GM21390 (cell line): ENCODE results near the gene HRH3.
A peak's percentile ranks its signal among the peaks of the same experiment; 100 is the strongest.

Source experiments
- ATAC-seq: cut with Tn5 transposase; IDR thresholded peaks from one replicate; pipeline ENCODE4 v1.9.1; 2021; ENCODE audit not compliant: unreplicated experiment

HRH3 gene

DNA sequence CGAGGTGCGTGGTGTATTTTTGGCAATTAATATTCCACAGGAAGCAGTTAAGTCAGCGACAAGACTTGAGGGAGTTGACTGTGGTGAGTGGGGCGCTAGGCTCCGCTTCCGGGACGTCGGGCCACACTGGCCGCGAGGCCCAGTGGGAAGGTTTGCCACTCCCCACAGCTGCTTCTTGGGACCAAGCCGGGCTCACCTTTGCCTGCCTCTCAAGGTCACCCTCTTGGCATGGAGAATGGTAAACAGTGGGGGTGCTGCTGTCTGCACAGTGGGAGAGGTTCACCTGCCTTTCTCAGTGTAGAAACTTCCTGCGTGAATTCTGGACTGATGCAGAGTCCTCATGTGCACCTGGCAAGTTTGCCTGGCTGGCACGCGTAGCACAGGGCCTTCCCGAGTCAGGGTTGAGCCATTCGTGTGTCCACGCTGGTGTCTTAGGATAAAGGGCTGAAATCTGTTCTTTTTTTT, 24.6 kb upstream of the HRH3 start:
- no peak for ATAC-seq

DNA sequence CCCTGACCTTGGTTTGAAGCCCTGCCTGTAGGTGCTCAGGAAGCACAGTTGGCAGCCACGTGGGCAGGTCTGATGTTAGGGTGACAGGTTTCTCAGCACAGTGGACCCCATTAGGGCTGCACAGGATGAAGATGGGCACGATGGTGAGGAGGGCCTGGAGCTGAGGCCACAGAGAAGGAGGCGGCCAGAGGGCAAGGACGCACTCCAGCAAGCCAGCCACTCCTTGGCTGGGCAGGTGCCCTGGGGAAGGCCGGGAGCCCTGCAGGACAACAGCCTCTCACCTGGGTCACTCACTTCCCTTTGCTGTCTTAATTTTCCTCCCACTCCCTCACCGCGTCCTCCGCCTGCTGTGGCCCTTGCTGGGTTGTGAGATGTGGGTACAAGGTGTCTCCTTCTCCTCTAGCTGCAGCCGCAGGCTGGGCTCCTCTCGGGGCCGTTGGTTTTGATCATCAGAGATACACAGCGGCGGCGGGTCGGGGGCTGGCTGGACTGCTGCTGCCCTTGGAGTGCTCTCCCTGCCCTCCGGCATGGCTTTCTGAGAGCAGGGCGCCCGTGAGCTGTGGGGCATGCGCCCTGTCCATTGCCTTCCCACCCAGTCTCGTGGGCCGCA, 23.9 kb upstream of the HRH3 start:
- ATAC-seq = no peak

DNA sequence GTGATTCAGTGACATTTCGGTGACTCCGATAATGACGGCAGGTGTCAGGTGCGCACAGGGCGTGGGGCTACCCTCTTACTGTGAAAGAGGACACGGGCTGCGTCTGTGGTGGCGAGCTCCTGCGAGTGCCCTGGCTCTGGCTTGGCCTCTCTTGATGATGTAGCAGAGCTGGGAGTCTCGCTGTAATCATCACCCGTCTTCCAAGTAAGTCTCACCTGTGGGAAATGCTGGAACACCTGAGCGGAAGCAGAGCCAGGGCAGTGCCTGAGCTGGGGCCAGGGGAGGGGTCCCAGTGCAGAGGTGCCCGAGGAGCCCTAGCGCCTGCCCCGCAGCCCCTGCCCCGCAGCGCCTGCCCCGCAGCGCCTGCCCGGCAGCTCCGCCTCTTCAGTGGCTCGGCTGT, 23.0 kb upstream of the HRH3 start:
- ATAC-seq = no peak

DNA sequence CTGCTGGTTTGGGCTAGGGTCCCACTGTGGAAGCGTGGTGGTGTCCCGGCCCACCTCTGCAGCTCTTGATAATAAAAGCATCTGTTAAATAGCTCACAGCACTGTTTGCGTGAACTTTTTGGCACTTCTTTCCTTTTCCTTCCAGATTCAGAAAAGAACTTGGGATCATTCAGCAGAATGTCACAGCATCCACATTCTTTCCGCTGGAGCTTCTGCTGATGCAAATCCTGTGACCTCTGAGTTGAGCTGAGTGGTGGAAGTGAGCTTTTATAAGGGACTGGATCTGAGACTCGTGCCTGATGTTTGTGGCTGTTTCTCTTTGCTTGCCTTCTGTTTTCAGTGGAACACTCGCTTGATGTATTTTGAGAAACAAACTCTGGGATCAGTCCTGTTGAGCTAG, 22.1 kb upstream of the HRH3 start:
- ATAC-seq = no peak

DNA sequence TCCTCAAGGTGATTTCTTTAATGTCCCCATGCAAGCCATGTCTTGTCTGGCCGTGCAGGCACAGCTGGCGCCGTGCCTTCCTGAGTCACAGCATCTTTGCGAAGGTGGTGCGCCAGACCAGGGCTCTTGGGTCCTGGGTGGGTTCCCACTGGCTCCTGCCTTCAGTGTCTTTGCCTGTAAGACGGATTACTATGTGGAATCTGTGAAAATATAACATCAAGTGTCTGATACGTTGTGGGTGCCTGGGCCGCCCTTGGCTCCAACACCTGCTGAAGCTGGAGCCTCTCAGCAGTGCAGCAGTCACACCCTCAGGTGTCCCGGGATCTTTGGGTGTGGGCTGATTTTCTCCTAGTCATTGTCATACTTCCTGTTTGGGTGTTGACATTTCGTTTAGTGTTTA, 21.4 kb upstream of the HRH3 start:
- ATAC-seq = no peak

DNA sequence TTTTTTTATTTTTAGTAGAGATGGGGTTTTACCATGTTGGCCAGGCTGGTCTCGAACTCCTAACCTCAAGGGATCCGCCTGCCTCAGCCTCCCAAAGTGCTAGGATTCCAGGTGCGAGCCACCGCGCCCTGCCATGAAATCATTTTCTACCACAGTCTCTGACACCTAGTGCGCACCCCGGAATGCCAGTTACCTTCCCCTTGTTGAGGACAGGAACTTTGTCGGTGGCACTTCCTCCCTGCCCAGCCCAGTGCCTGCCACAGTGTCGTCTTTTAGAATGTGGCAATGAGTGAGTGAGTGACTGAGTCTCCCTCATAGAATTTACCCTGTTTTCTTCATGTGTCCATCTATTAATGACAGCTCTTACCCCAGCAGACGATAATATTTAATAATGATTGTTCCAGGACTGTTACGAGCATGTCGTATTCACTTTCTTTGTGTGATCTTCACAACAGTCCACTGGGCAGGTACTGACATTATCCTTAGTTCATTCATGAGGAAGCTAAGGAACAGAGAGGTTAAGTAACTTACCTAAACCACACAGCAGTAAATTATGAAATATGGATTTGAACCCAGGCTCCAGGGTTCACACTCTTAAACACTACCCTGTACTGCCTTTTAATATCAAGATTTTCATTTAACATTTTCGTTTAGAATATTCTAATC, 20.1 kb upstream of the HRH3 start:
- ATAC-seq = no peak

DNA sequence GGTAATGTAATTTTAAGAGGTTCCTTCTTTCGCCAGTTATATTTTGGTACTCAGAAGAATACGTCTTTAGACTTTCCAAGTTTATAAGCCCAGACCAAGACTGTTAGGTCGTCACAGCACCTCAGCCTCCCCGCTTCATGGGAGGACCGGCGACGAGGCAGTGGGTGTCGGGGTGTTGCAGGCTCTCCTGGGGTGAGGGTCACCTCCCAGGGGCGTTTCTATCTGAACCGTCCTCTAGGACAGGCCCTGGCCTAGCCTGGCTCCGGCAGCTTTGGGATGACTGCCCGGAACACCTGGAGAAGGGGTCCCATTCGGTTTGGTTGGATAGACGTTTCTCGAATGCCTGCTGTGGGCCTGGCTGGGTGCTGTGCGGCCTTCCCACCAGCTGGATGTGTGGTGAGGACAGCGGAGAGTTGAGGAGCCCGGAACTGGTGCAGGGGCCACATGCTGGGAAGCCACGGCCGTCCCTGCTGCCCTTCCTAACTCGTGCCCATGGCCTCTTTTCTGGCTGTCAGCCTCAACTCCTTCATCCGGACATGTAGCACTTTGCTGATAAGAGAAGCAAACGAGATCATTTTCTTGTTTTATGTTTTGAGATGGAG, 19.3 kb upstream of the HRH3 start:
- ATAC-seq = no peak

DNA sequence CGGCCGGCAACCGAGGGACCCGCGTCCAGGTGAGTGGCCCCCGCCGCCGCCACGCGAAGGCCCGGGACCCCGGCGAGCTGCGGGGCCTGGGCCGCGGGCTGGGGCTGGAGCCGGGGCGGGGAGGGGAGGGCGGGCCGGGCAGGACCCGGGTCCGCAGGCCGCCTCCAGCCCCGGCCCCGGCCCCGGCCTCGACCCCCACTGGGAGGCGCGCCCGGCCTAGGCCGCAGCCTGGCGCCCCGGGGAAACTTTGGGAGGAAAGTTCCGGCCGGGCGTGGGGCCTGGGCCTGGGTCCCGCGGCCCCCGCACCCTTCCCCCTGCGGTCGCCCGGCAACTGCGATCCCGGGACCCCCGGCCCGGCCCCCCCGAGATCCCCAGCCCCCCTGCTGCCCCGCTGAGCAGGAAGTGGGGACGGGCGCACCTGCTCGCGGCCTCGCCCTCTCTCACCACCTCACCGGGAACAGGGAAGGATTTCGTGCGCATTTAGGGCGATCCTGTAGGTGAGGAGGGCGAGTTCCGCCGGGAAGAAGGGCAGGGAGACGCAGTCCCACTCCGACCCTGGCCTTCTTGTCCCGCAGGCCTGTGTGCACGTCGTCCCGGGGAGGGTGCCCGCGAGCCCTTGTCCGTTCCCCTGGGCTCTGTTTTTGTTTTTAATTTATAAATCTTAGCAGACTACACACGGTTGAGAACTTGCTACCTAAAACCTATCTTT, 18.6 kb upstream of the HRH3 start:
- peak; percentile 5 for ATAC-seq

DNA sequence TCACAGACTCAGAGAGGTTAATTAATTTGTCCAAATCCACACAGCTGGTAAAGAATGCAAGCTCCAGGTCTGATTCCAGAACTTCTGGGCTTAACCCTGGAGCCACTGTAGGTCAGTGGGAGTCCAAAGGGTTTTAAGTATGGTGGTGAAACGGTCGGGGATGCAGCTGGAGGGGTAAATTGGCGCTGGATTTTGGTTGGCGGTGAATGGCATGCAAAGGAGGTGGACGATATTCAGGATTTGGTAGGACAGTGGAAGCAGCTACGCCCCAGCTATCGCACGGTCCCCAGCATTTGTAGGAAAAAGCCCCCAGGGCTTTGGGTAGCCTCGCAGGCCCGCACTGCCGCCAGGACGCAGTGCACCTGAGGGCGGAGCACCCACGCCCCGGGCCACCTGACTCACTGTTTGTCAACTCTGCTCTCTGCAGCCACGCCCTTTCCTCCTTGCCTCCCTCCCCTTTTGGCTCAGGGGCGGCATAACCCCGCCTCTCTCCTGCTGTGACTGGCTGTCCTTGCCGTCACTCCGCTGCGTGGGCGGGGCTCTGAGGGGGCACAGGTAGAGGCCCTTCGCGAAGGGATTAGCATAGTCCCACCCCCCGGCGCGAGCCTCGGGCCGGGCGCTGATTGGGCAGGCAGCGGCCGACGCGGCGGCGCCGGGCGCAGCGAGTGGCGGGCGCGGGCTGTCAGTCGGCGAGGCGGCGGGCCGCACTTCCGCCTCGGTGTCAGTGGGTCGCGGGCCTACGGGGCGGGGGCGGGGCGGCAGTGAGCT, 17.9 kb upstream of the HRH3 start, which contains the start of gene OSBPL2:
Gene OSBPL2, plus strand, starts transcription at position 721 of the 768 bp plus-strand sequence. CDS start 17,664 bp downstream, outside the sequence.
- ATAC-seq = peak; percentile 98

DNA sequence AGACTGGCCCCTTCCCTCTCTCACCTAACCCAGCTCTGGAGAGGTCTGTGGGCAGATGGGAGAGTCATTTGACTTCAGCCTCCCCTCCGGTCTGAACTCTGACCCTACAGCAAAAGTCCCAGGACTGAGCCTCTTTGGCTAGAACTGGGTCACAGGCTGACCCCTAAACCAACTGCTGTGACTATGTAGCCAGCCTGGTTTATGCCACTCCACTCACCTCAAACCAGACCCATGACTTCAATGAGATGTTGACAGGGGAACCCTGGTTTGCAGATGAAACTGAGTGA, 17.4 kb upstream of the HRH3 start:
- no peak for ATAC-seq

DNA sequence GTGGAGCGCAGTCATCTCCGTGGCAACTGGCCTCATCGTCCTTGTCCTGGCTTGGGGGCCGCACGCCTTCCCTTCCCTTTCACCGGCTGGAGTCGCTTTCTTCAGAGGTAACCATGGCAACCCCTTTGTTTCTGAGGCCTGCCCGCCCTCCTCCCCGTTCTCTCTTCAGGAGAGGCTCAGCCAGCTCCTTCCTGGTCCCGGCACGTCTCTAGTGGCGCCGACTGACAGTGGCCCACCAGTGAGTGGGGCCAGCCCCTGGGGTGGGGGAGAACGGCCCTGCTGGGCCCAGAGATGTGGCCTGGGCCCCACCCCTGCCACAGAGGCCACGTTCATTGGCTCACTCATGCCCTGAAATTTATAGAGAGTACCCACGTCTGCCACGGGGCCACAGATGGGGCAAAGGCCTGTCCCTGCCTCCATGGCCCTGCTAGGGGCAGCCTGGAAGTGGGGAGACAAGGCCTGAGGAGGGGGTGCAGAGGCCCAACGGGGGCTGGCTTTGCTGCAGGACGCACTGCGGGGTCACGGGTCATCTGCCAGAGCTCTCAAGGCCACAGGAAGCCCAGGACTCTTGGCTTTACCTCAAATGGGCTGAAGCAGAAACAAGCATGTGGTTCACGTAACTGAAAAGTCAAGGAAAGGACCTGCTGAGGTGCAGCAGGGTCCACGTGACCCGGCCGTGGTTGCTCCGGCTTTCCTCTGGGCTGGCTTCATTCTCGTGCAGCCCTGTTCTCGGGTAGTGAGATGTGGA, 16.9 kb upstream of the HRH3 start:
- no peak for ATAC-seq

DNA sequence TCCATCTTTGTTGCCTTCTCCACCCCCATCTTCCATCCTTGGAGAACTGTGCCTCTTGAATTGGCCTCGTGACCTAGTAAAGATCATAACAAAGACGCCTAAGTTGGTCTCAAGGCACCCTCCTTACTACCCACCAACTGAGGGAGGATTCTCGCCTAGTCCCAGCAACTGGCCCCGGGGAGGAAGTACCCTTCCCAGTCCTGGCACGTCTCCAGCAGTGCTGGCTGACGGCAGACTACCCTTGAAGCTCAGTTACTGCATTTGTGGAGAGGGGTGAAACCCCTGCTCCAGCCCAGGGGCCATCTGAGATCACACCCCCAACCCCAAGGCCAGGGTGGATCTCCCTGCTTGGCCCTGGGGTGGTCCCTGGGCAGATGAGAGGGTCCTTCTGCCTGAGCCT, 16.1 kb upstream of the HRH3 start:
- ATAC-seq = no peak

DNA sequence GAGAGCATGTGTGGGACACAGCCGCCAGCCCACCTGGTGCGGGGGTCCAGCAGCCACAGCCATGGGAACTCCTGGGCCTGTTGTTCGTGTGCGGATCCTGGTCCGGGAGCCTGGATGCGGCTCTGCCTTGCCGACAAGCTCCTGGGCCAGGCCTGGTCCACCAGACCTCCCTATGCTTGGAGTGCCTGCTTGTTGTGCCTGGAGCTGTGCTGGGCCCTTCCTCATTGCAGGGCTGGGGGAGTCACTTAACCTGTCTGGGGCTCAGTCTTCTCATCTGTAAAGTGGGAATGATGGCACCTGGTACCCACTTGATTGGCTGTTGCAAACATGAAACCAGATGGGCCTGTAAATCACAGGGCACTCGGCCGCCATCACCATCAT, 15.7 kb upstream of the HRH3 start:
- no peak for ATAC-seq

DNA sequence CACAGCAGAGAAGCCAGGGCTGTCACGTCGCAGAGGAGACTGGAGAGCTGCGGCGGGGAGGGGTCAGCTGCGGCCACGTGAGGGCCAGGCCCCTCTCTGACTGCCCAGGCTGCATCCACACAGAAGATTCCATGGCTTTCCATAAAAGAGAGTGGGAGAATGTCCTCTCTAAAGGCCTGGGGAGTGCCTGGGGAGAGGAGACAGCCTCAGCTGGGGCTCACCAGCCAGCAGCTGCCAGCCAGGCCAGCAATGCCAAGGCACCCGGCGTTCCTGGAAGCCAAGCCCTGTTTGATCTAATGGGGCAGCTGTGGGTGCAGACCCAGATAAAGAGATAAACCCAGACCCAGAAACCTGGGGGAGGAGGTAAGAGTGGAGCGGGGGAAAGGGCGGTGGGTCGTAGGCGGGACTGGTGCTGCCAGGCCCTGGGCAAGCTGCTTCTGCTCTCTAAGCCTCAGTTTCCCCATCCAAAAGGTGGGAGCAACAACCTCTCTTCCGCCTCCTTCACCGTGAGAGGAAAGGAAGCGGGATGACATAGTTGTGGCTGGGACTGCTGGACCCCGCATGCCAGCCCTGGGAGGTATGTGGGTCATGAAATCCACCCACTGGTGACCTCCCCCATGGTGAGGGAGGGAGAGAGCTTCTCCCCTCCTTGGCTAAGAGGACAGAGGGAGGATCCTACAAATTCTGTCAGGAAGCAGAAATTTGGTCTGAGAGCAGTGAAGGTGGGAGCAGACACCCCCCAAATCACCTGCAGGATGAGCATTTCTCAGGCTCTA, 15.1 kb upstream of the HRH3 start:
- ATAC-seq = no peak

DNA sequence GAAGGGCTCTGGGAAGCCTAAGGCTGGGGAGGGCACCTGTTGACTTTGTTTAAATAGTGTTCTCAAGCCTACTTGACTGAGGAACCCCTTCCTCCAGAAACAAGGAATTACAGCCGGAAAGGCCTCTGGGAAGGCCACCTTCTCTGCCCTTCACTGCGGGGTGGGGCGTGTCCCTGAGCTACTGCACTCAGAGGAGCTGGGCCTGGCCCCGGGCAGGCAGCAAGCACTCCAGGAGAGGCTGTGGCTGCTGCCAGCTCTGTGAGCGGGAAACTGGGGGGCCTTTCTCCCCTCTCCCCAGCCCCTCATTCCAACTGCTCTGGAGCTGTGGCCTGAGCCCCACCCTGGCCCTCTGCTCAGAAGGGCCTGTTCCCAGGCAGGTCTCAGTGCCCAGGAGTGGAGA, 14.3 kb upstream of the HRH3 start:
- no peak for ATAC-seq

DNA sequence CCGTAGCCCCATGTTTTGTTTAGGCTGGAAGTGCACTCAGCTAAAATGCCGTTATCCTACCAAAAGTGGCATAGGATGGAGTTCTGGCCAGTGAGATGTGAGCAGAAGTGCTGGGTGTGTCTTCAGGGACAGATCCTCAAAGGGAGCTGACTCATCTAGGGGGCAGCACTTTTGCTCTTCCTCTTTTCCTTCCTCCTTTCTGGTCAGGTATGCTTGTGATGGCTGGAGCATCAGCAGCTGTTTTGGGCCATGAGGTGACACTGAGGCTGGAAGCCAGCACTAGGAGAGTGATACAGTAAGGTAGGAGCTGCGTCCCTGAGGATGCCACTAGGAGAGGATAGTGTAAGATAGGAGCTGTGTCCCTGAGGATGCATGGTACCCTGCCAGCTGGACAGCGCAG, 13.6 kb upstream of the HRH3 start:
- no peak for ATAC-seq

DNA sequence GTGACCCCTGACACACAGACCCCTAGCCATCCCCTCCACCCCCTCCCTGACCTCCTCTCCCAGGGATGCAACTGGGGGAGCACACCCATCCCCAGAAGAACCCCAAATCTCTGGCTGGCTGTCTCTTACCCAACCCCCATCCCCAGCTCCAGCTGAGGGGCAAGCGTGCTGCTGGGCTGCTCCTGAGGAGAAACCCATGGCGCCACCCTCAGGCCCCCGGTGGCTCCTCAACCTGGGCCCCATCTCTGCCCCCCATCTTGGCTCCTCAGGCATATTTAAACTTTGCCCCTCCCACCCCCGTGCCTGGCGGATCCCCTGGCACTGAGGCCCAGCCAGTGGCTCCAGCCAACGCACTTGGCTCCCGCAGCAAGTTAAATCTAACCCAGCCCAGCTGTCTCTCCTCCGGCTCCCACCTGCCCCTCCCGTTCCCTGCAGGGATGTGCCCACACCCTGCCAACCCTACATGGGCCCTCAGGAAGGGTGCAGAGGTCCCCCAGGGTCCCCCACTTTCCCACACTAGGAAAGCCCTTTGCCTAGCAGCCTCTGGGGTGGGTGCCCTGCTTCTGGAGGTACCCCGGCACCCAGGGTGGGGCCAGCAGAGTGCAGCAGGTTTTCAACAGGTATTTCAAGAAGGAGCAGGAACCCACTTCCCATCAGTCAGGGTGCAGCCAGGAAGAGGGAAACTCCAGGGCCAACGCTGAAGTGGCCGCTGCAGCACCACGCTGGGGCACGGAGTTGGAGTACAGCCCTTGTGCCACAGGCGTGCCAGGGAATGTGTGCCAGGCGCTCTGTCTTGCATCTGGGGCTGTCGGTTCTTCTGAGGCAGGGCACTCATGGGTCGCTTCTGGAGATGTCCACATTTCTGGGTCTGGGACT, 12.9 kb upstream of the HRH3 start:
- no peak for ATAC-seq

DNA sequence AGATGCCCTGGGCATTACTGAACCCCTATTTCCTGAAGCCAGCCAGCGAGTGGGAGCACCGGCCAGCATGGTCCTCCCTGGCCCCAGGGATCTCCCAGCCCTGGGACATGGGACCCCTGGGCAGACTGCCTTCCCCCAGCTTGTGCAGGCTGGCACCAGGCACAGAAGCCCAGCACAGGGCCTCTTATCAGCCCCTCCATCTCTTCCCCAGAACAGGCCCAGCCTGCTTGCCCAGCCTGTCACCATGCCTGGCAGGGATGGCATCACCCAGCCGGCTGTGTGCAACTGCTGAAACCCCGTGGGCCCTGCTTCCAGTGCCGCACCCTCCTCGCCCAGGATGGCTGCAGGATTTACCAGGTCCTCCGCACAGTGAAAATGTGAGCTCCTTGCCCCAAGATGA, 12.1 kb upstream of the HRH3 start:
- ATAC-seq = no peak

DNA sequence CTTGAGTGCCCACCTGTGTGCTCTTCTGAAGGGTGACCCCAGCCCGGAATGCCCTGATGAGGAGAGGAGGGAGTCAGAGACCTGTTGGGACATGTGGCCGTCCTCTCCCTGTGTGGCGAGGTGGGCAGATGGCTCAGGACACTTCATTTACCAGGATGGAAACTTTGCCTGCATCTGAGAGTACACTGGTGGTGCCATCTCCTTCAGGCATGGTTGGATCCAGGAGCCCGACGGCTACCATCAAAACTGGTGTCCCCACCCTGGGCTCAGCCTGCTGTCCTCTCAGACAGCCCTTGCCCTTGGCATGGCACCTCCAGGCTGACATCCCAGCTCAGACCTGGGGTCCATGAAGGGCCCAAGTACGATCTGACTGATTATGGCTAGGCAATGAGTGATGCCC, 11.2 kb upstream of the HRH3 start:
- no peak for ATAC-seq
